Breast epithelium (tissue), 4 donors: ENCODE data around the gene GJD4. TPM values are rescaled to one million over a fixed set of nuclear protein-coding genes. Genes with fewer than 3 reads are reported as not detected.

Source experiments
- DNase-seq, 2 donors: peaks; one replicate each; pipeline ENCODE4 v3.0.0-alpha.2; 2019; ENCODE audit warnings: low spot score in 2 of 2
- H3K27ac ChIP-seq, 2 donors: fragments of 200-600 bp; sonication (generic) in 1 of 2; one replicate each; pipeline ENCODE4 v1.5.1; 2016 to 2019; ENCODE audit warnings: mild to moderate bottlenecking in 1 of 2
- H3K27me3 ChIP-seq, 2 donors: fragments of 200-600 bp; sonication (generic) in 1 of 2; one replicate each; pipeline versions ENCODE4 v1.5.1 to v1.6.0; 2017 to 2019; ENCODE audit warnings: control low read depth in 1 of 2, mild to moderate bottlenecking in 1 of 2
- H3K36me3 ChIP-seq: fragments of 200-600 bp; one replicate; pipeline ENCODE4 v1.5.1; 2019
- H3K4me1 ChIP-seq, 2 donors: fragments of 200-600 bp; sonication (generic); one replicate each; pipeline ENCODE4 v1.5.1; 2016 to 2019; ENCODE audit warnings: control low read depth in 1 of 2
- H3K4me3 ChIP-seq, 3 donors: fragments of 200-600 bp; sonication (generic); 1 replicate in 2 of 3; 2 replicates in 1 of 3; pipeline ENCODE4 v1.5.1; 2016 to 2019; ENCODE audit warnings: mild to moderate bottlenecking in 3 of 3, moderate library complexity in 2 of 3
- H3K9me3 ChIP-seq, 2 donors: fragments of 200-600 bp; sonication (generic) in 1 of 2; one replicate each; pipeline ENCODE4 v1.5.1; 2016 to 2019; ENCODE audit warnings: control low read depth in 1 of 2
- POLR2A ChIP-seq: fragments of 450-650 bp; IDR thresholded peaks from one replicate; pipeline ENCODE4 v1.6.1; 2016; ENCODE audit warnings: antibody characterized with exemption, mild to moderate bottlenecking, moderate library complexity
- POLR2AphosphoS5 ChIP-seq, 3 donors: sonication (generic); formaldehyde crosslinking; IDR thresholded peaks; one replicate each; pipeline ENCODE4 v1.6.1; 2017; ENCODE audit warnings: antibody characterized with exemption in 3 of 3
- intact Hi-C: fragments of 100-400 bp; cut with DNase I; formaldehyde crosslinking; loops from one replicate; pipeline ENCODE4 v1.15.1; 2023; ENCODE audit warnings: low total_unique reads
- total RNA-seq, 3 donors: library from RNA; depleted of rRNA; stranded (reverse); fragments of >200 nt; gene quantifications; one replicate each; pipeline ENCODE4 v1.1.0, GENCODE V29; 2016
- TF ChIP-seq, protein P1 (sequence below), 3 donors: fragments of 450-650 bp; IDR thresholded peaks; one replicate each; pipeline ENCODE4 v1.5.1; 2016 to 2017; ENCODE audit warnings: antibody characterized with exemption in 3 of 3, mild to moderate bottlenecking in 3 of 3, moderate library complexity in 3 of 3

Gene GJD4
- total RNA-seq, 3 donors from 2014 or later = not detected

- Histone ChIP-seq H3K36me3 (no peaks in the 10 kb centered on the region), H3K9me3 (no peaks in the 10 kb centered on the region), H3K4me1 (no peaks in the 10 kb centered on the region), H3K27ac (no peak overlapping the region), H3K4me3 (no peak overlapping the region), H3K27me3 (no peaks in the 10 kb centered on the region)
- intact Hi-C loops = no loop called here
- TF ChIP-seq POLR2A = no peak
- TF ChIP-seq POLR2AphosphoS5 (IDR thresholded peaks at IDR 0.05) = no peak
- TF ChIP-seq, protein P1, sequence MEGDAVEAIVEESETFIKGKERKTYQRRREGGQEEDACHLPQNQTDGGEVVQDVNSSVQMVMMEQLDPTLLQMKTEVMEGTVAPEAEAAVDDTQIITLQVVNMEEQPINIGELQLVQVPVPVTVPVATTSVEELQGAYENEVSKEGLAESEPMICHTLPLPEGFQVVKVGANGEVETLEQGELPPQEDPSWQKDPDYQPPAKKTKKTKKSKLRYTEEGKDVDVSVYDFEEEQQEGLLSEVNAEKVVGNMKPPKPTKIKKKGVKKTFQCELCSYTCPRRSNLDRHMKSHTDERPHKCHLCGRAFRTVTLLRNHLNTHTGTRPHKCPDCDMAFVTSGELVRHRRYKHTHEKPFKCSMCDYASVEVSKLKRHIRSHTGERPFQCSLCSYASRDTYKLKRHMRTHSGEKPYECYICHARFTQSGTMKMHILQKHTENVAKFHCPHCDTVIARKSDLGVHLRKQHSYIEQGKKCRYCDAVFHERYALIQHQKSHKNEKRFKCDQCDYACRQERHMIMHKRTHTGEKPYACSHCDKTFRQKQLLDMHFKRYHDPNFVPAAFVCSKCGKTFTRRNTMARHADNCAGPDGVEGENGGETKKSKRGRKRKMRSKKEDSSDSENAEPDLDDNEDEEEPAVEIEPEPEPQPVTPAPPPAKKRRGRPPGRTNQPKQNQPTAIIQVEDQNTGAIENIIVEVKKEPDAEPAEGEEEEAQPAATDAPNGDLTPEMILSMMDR (IDR thresholded peaks at IDR 0.05) = no peak
- no peak for DNase-seq
Measured at GRCh38 chr10:35584946-35585345, 20.2 kb upstream of the GJD4 start.

DNA sequence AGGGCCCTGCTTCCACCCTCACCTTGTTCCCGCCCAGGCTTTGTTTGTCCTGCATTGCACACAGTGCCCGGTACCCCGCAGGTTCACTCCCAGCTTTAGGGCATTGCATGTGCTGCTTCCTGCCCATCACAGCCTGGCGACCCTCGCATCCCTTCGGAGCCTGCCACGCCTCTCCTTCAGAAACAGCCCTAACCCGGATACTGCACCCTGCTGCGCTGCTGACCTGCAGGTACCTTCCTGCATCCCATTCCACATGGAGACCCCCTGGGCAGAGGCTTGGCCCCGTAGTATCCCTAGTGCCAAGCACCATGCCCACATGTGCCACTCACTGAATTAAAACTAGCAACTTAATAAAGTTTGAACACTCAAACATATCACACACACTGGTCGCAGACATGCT is 19.8 kb upstream of the GJD4 start:
- intact Hi-C loops = no loop called here
- no peaks in the 10 kb centered on the region for H3K27me3 ChIP-seq
- no peak overlapping the region for H3K4me3 ChIP-seq
- no peaks in the 10 kb centered on the region for H3K36me3 ChIP-seq
- H3K9me3 ChIP-seq = no peaks in the 10 kb centered on the region
- TF ChIP-seq POLR2A (no peak), POLR2AphosphoS5 (IDR thresholded peaks at IDR 0.05) (no peak)
- TF ChIP-seq, protein P1 (IDR thresholded peaks at IDR 0.05) = no peak
- no peak for DNase-seq
- H3K4me1 ChIP-seq = no peaks in the 10 kb centered on the region
- no peak overlapping the region for H3K27ac ChIP-seq

- Histone ChIP-seq H3K4me3 (no peak overlapping the region), H3K36me3 (no peaks in the 10 kb centered on the region), H3K27ac (no peak overlapping the region), H3K27me3 (no peaks in the 10 kb centered on the region), H3K9me3 (no peaks in the 10 kb centered on the region), H3K4me1 (no peaks in the 10 kb centered on the region)
- no peak for DNase-seq
- TF ChIP-seq POLR2AphosphoS5 (IDR thresholded peaks at IDR 0.05) (no peak), POLR2A (no peak)
- TF ChIP-seq, protein P1 (IDR thresholded peaks at IDR 0.05) = no peak
- intact Hi-C loops = no loop called here
Measured at GRCh38 chr10:35585903-35586535, 19.1 kb upstream of the GJD4 start.

DNA sequence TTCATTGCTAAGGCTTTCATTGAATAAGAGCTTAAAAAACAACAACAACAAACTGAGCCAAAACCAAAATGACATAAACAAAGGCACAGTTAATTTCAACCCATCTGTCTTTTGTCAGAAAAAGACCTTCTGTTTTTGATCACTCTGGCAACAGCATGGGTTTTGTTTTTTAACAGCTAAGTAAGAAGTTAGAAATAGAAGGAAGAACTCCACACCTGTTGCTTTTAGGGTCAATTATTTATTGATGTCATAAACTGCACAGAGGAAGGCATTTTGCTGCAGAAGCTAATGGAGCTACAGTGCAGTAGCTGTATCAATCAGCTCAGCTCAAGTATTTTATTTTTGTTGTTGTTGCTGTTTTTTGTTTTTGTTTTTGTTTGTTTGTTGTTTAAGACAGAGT is 16.3 kb upstream of the GJD4 start:
- intact Hi-C loops = no loop called here
- Histone ChIP-seq H3K36me3 (no peaks in the 10 kb centered on the region), H3K9me3 (no peaks in the 10 kb centered on the region), H3K4me1 (no peaks in the 10 kb centered on the region), H3K4me3 (no peak overlapping the region), H3K27ac (no peak overlapping the region), H3K27me3 (no peaks in the 10 kb centered on the region)
- no peak for TF ChIP-seq POLR2AphosphoS5 (IDR thresholded peaks at IDR 0.05)
- DNase-seq = no peak

- no peak for DNase-seq
- intact Hi-C loops = no loop called here
- no peak for TF ChIP-seq POLR2AphosphoS5 (IDR thresholded peaks at IDR 0.05)
- TF ChIP-seq POLR2A = no peak
- TF ChIP-seq, protein P1 (IDR thresholded peaks at IDR 0.05) = no peak
- no peak overlapping the region for H3K27ac ChIP-seq
- no peak overlapping the region for H3K4me3 ChIP-seq
- no peaks in the 10 kb centered on the region for H3K9me3 ChIP-seq
- no peaks in the 10 kb centered on the region for H3K36me3 ChIP-seq
- H3K27me3 ChIP-seq = no peaks in the 10 kb centered on the region
- H3K4me1 ChIP-seq = no peaks in the 10 kb centered on the region
Measured at GRCh38 chr10:35592441-35592840, 12.7 kb upstream of the GJD4 start.
